KG1 (cell line): ENCODE measurements around the gene IHH.

Experiments used
- DNase-seq: peaks from one replicate; lab custom pipeline; 2025; lab: John Stamatoyannopoulos, UW

IHH gene

DNA sequence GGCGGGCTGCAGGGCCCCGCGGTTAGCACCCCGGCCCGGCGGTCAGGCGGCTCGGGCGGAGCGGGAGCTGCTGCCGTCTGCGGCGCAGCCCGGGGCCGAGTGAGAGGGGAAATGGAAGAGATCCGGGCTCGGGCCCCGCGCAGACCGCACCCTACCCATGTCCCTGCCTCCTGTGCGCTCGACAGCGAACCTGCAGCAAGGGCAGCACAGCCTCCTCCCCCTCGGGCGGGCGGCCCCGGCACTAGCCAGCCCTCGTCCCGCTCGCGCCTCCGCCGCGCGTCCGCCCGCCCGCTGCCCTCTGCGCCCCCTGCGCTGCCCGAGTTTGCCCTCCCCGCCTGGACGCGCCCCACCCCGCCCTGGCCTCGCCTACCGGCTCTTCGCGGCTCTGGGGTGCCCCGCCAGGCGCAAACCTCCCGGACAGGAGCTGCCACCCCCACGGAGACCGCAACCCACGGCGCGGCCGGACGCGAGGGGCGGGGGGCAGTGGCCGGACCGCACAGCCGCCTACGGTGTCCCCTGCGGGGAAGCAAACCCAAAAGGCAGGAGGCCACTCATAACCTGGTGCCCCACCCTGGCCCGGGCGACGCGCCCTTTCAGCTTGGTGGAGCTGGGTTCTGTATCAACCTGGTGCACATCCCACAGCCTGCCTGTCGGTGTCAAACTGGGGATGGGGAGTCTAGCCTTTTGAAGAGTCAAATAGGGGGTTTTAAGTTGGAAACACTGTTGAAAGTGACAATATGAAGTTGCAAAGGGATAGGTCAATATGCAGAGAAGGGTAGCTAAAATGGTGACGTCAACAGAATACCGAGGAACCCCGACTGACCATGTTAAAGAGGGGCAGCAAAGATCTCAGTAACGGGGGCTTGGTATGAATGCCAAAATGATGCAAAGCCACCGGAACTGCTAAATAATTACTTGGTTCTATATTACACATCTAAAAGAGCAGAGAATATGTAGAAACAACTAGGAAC is at the start of gene IHH:
IHH (minus strand) TSS at position 101 of the 971 bp plus-strand sequence. CDS start 454 bp downstream, outside the sequence.
- no peak for DNase-seq

GRCh38 chr2:219109471-219109870 is 48.8 kb upstream of the IHH start:
- DNase-seq: no peak

- no peak for DNase-seq
Measured at GRCh38 chr2:219107758-219108157, 47.0 kb upstream of the IHH start.

GRCh38 chr2:219106251-219106650 is 45.5 kb upstream of the IHH start:
- DNase-seq: no peak

DNA sequence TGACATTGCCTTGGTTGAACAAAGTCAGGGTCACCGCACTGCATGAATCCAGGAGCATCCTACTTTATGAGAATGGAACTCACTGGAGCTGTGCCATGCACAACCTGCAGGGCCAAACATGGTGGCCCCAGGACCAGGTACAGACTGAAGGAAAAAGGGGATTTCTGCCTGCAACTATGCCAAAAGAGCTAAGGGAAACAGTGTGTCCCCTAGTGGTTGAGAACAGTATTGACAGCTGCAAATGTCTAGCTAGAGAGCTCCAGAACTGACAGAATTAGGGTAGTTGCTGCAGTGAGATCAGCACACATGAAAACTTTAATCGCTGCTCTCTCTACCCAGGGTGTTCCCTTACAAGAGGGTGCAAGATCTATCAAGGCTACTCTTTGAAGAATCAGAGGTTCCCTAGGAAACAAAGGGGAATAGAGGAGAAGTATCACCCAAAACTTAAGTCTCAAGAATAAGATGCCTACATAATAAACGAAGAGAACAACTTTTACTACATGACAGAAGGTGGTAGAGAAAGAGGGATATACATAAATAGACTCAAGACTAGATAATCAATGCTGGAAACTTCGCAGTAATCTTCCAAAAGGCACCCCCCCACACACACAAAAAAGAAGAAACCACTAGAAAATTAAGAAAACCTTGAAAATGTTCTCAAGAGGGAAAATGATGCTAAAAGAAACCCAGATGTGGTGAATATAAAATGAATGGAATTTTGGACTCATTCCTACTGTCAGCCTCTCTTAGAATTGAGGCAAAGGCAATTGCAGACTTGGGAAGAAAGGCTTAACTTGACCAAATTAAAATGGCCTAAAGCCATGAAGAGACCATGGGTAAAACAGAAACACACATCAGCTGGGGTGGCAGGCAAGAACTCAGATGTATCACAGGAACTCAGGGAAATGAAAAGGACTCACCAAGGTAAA is 43.6 kb upstream of the IHH start:
- DNase-seq: no peak

GRCh38 chr2:219099329-219099728 is 38.6 kb upstream of the IHH start:
- no peak for DNase-seq

GRCh38 chr2:219095406-219095935 is 34.8 kb upstream of the IHH start:
- no peak for DNase-seq

- no peak for DNase-seq
Measured at GRCh38 chr2:219094171-219094570, 33.5 kb upstream of the IHH start.

- DNase-seq: no peak
Measured at GRCh38 chr2:219090436-219091299, 29.9 kb upstream of the IHH start.

- DNase-seq: no peak
Measured at GRCh38 chr2:219089330-219089729, 28.6 kb upstream of the IHH start.

DNA sequence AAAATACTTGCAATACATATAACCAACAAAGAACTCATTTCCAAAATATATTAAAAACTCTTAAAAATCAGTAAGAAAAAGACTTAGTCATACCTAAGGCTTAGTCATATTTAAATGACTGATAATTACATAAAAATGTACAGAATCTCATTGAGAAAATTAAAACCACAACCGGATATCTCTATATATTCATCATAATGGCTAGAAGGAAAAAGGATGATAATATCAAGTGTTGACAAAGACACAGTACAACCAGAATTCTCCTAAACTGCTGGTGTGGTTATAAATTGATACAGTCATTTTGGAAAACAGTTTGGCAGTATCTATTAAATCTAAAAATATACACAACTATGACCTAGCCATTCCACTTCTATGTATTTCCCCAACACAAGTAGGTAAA is 27.1 kb upstream of the IHH start:
- no peak for DNase-seq

- no peak for DNase-seq
Measured at GRCh38 chr2:219087361-219087760, 26.6 kb upstream of the IHH start.

GRCh38 chr2:219086196-219086595 is 25.5 kb upstream of the IHH start:
- no peak for DNase-seq

GRCh38 chr2:219084791-219085190 is 24.1 kb upstream of the IHH start:
- DNase-seq: no peak

GRCh38 chr2:219082332-219082958 is 21.7 kb upstream of the IHH start:
- no peak for DNase-seq

GRCh38 chr2:219081701-219082331 is 21.1 kb upstream of the IHH start:
- DNase-seq: no peak

GRCh38 chr2:219081096-219081495 is 20.4 kb upstream of the IHH start:
- DNase-seq: no peak

GRCh38 chr2:219079417-219079816 is 18.7 kb upstream of the IHH start:
- DNase-seq: no peak

DNA sequence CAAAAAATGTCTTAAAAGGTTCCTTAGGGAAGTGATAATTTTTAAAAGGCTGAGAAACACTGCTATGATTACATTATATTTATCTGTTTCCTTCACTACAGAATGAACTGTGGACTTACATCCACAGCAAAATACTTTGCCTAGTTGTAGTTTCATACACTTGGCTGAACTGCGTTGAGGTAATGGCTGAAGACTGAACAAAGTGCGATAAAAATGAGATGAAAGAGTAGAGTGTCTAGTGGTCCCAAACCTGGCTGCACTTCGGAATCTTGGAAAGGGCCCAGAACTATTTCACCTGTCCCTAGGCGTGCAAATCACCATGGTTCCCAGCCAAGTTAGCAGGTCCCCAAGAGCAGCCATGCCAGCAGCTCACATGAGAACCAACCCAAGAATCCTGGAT is 18.2 kb upstream of the IHH start:
- no peak for DNase-seq

DNA sequence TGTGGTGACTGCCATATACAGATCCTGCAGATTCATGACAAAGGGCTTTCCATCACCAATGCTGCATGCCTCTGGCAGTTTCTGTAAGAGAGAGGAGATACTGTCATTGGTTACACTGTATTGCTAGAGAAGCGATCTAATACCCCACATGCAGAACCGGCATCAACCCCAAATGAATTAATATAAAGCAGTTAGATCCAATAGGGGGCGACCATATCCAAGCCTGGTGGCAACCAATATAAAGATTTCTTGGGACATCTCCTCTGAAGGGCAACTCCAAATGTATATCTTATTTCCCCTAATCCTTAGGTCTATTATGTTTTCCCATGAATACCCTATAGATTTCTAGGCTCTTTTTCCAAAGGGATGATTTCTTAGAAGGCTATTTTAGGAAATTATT is 17.4 kb upstream of the IHH start:
- no peak for DNase-seq

- no peak for DNase-seq
Measured at GRCh38 chr2:219076253-219076652, 15.5 kb upstream of the IHH start.
